IPS DF 19.7 (cell line): ENCODE measurements around the gene LTO1.
A peak's percentile ranks its signal among the peaks of the same experiment; 100 is the strongest.

Experiments used
- DNase-seq: peaks from one replicate; pipeline ENCODE4 v3.0.0-alpha.2; 2013; ENCODE audit warnings: low read depth, low spot score

The LTO1 gene

GRCh38 chr11:69677749-69678148 is 2.6 kb upstream of the LTO1 start:
- DNase-seq, result no peak

DNA sequence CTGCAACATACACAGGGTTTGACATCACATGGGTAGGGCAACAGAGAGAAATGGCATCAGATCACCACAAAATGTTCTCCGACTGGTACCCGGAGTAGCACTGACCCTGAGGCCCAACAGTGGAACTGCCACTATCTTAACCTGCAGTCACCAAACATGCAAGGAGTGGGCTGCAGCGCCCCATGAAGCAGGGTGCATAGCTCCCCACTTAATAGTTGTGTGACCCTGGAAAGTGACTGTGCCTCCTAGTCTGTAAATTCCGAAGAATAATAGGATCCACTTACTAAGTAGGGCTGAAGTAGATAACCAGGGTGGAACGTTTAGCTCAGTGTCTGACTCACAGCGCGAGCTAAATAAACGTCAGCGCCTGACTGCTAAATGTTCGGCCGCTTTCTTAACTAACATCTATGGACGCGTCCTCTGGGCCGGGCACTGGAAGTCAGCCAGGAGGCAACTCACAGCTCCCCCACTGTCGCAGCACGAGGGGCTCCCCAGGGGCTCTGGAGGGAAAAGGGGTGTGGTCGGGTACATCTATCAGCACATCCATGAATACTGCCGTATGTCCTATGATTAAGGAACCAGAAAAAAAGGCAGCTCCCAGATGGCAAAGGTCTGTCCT is 777 bp downstream of the LTO1 start:
- DNase-seq, result no peak

GRCh38 chr11:69671734-69672465 is 3.3 kb downstream of the LTO1 start:
- no peak for DNase-seq

- DNase-seq, result peak; percentile 54
These were observed 4.9 kb downstream of the LTO1 start for GRCh38 chr11:69670158-69670845.

- no peak for DNase-seq
These were observed 5.7 kb downstream of the LTO1 start for GRCh38 chr11:69669486-69669885.

GRCh38 chr11:69667619-69668604 is 7.2 kb downstream of the LTO1 start:
- no peak for DNase-seq

- no peak for DNase-seq
These were observed 8.2 kb downstream of the LTO1 start for GRCh38 chr11:69666752-69667536.

GRCh38 chr11:69666261-69666660 is 8.9 kb downstream of the LTO1 start:
- DNase-seq, result no peak

GRCh38 chr11:69665669-69666068 is 9.5 kb downstream of the LTO1 start:
- DNase-seq, result no peak

DNA sequence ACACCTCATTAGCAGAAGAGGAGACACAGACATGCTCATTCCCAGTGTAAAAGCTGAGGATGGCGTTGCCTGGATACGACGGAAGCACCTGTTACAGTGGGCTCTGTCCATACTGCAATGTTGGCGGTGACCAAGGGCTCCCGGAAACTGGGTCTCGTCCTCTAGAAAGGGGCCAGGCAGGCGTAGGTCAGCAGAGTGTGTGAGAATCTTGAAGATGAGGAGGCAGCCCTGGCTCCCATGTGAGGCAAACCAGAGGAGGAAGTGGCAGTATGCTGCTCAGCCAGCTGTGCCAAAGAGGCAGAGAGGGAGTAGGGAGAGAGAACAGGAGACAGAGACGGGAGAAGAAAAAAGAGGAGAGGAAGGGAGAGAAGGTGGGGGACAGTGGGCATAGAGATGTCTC is 10.3 kb downstream of the LTO1 start:
- no peak for DNase-seq

DNA sequence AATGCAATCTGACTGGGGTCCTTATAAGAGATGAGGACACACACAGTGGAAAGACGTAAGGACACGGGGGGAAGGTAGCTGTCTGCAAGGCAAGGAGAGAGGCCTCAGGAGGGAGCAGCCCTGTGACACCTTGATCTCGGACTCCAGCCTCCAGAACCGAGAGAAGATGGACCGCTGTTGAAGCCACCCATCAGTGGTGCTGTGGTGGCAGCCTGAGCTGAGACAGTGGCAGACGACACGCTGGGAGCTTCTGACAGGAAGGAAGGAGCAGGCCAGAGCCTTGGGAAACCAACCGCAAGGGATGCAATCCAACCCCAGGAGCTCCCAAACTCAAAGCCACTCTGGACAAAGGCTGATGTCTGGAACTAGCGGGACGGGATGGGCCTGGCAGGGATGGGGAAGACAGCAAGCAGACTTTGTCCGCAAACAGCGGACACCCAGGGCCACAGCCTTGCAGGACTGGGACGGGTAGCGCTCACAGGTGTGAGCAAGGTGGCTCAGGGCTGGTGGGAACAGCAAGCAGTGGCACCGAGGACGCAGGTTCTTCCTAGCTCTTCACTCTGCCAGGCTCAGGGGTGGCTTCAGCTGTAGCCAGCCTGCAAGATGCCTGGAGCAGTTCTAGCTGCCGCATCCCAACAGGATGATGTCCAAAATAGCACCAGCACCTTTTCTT is 10.9 kb downstream of the LTO1 start:
- DNase-seq, result no peak

GRCh38 chr11:69663326-69663725 is 11.8 kb downstream of the LTO1 start:
- no peak for DNase-seq

DNA sequence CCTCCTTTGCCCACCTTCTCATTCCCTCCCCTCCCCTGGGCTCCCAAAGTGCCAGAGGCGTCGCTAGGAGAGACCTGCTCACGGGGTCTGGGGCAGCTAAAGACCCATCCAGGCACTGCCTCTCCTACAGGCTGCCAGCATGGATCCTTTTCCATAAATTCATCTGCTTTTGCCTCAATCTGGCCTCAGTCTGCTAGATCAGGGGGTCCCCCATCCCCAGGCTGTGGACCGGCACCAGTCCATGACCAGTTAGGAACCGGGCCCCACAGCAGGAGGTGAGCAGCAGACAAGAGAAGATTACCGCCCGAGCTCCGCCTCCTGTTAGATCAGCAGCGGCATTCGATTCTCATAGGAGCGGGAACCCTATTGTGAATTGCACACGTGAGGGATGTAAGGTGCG is 12.3 kb downstream of the LTO1 start:
- no peak for DNase-seq

DNA sequence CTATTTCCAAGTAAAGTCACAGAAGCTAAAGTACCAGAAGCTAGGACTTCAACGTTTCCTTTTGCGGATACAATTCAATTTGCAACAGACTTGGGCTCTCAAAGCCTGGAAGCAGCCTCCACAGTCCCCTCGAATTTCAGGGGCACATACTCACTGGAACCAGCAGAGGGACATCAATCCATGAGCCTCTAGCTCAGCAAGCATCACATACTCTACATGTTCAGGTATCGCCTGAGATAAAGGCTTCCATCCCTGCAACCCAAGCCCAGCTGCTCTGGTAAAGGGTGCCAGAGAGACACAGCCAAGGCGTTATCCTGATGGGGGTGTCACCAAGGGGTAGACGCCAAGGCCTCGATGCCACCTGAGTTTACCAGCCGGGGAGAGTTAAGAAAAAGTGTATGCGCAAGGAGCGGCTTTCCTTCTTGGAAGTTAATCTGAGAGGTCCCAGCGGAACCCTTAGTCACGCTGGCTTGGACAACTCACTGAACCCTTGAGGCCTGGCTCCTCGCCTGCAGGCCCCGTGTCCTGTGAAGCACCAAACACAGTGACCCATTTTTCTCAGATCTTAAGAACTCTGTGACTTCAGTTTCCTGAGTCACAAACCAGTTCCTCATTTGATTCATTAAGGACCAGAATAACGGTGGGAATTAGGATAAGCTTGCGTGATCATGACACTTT is 13.0 kb downstream of the LTO1 start:
- DNase-seq, result no peak

- no peak for DNase-seq
These were observed 13.8 kb downstream of the LTO1 start for GRCh38 chr11:69661413-69661715.

DNA sequence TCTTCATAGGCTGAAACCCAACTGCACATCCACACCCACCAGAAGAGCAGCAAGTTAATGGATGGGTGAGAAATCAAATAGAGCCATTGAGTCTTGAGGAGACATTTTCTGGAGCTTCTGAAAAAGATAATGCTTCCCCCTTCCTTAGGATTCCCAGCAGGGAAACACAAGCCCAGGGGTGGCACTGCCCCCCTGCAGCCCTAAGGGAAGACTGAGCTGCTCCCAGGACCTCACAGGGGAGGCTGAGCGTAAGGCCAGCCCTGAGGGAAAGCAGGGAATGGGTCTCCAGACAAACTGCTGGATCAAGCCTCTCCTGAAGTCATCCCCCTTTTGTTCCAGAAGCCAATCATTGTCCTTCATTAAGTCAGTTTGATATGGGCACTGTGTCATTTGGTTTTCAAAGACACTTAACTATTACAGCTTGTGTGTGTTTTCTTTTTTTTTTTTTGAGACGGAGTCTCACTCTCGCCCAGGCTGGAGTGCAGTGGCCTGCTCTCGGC is 15.1 kb downstream of the LTO1 start:
- no peak for DNase-seq

- DNase-seq, result no peak
These were observed 15.6 kb downstream of the LTO1 start for GRCh38 chr11:69659591-69659990.

- no peak for DNase-seq
These were observed 16.3 kb downstream of the LTO1 start for GRCh38 chr11:69658626-69659450.
